ENCODE results near the gene TMEM131.

DNA sequence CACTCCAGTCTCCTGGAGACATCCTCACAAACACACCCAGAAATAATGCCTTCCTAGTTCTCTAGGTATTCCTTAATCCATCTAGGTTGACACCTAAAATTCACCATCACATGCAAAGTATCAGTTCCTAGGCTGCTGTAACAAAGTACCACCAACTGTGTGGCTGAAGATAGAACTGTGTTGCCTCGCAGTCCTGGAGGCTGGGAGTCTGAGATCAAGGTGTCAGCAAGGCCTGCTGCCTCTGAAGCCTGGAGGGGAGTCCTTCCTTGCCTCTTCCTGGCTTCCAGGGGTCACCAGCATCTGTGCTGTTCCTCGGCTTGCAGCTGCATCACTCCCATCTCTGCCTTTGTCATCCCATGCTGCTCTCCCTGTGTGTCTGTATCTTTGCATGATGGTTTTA, 36.3 kb upstream of the TMEM131 start:
- no peak for TF ChIP-seq EP300 (IDR thresholded peaks at IDR 0.05; ENCODE audit: low read depth)
- TF ChIP-seq, protein P1, sequence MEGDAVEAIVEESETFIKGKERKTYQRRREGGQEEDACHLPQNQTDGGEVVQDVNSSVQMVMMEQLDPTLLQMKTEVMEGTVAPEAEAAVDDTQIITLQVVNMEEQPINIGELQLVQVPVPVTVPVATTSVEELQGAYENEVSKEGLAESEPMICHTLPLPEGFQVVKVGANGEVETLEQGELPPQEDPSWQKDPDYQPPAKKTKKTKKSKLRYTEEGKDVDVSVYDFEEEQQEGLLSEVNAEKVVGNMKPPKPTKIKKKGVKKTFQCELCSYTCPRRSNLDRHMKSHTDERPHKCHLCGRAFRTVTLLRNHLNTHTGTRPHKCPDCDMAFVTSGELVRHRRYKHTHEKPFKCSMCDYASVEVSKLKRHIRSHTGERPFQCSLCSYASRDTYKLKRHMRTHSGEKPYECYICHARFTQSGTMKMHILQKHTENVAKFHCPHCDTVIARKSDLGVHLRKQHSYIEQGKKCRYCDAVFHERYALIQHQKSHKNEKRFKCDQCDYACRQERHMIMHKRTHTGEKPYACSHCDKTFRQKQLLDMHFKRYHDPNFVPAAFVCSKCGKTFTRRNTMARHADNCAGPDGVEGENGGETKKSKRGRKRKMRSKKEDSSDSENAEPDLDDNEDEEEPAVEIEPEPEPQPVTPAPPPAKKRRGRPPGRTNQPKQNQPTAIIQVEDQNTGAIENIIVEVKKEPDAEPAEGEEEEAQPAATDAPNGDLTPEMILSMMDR (IDR thresholded peaks at IDR 0.05), result no peak

Data from transverse colon (tissue), 3 donors.